ENCODE results near the gene SOX1.

SOX1 gene

DNA sequence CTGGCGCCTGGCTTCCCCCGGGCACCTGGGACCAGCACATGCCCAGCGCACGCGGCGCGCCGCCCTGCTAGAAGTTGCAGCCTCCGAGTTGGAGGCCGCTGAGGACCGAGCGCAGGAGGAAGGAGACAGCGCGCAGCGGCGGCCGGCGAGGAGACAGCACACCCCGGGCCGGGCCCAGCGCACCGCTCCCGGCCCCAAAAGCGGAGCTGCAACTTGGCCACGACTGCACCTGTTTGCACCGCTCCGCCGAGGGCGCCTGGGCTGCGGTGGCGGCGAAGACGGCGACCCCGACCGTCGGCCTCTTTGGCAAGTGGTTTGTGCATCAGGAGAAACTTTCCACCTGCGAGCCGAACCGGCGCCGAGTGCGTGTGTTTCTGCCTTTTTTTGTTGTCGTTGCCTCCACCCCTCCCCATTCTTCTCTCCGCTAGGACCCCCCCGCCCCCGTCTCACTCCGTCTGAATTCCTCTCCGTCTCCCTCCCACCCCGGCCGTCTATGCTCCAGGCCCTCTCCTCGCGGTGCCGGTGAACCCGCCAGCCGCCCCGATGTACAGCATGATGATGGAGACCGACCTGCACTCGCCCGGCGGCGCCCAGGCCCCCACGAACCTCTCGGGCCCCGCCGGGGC is at the start of gene SOX1:
SOX1 (plus strand) TSS at position 34 of the 626 bp plus-strand sequence; CDS start at position 544, 510 bp downstream.
- no peak within 1 kb of the TSS for H3K4me3 ChIP-seq (ENCODE audit: low read depth, low read length)
- no peak for DNase-seq (ENCODE audit: low read depth)
- no peak for TF ChIP-seq CTCF (IDR thresholded peaks at IDR 0.05; ENCODE audit: insufficient read depth, low read depth, low read length, missing control alignments)

DNA sequence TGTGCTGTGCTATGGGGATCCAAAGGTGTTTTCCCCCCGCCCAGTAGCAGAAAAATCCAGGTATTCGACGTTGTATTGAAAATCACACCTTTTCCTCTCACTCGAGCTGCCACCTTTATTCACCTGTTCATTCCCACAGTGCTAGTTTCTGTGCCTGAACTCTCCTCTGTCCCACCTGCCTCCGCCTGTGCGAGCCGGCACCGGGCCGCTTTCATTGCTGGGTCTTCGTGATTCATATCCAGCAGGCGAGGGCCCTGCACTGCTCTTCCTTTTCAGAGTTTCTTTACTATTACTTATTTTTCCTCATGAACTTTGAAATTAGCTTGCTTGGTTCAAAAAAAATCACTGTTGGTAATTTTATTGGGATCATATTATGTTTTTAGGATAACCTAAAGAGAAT is 42.4 kb upstream of the SOX1 start:
- no peak for TF ChIP-seq CTCF (IDR thresholded peaks at IDR 0.05; ENCODE audit: insufficient read depth, low read depth, low read length, missing control alignments)
- DNase-seq (ENCODE audit: low read depth): no peak
- H3K4me3 ChIP-seq (ENCODE audit: low read depth, low read length): no peak overlapping the region

- no peak for TF ChIP-seq CTCF (IDR thresholded peaks at IDR 0.05; ENCODE audit: insufficient read depth, low read depth, low read length, missing control alignments)
- H3K4me3 ChIP-seq (ENCODE audit: low read depth, low read length): no peak overlapping the region
- DNase-seq (ENCODE audit: low read depth): no peak
Observed at GRCh38 chr13:112027250-112027649, 39.7 kb upstream of the SOX1 start.

DNA sequence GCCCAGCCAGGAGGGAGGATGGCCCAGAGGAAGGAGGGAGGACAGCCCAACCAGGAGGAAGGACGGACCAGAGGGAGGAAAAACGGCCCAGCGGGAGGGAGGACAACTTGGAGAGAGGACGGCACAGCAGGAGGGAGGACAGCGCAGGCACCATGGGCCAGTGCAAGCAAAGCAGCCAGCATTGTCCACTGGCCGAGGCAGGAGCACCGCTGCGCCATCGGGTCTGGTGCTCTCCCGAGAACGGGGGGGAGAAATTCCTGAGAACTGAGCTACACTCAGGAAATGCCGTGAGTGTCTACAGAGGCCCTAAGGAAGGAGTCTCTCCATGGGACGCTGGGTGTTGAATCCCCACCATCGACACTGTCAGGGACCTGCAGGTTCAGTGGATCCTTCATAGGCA is 38.5 kb upstream of the SOX1 start:
- no peak overlapping the region for H3K4me3 ChIP-seq (ENCODE audit: low read depth, low read length)
- TF ChIP-seq CTCF (IDR thresholded peaks at IDR 0.05; ENCODE audit: insufficient read depth, low read depth, low read length, missing control alignments): no peak
- no peak for DNase-seq (ENCODE audit: low read depth)

- no peak for DNase-seq (ENCODE audit: low read depth)
- no peak for TF ChIP-seq CTCF (IDR thresholded peaks at IDR 0.05; ENCODE audit: insufficient read depth, low read depth, low read length, missing control alignments)
- no peak overlapping the region for H3K4me3 ChIP-seq (ENCODE audit: low read depth, low read length)
Observed at GRCh38 chr13:112029143-112029542, 37.8 kb upstream of the SOX1 start.

GRCh38 chr13:112032186-112032993 is 34.6 kb upstream of the SOX1 start:
- no peak overlapping the region for H3K4me3 ChIP-seq (ENCODE audit: low read depth, low read length)
- TF ChIP-seq CTCF (IDR thresholded peaks at IDR 0.05; ENCODE audit: insufficient read depth, low read depth, low read length, missing control alignments): no peak
- DNase-seq (ENCODE audit: low read depth): no peak
